K562 (cell line): Measurements from ENCODE around the gene PHLDB1. TPM values are rescaled to one million over a fixed set of nuclear protein-coding genes. Genes with fewer than 3 reads are reported as not detected.
A peak's percentile ranks its signal among the peaks of the same experiment; 100 is the strongest.

Experiments used
- BCOR ChIP-seq: fragments of 450-650 bp; IDR thresholded peaks from 2 replicates; pipeline ENCODE4 v1.6.1; 2016
- ZBTB34 ChIP-seq: fragments of 250-450 bp; sonication (Bioruptor Pico); IDR thresholded peaks from 2 replicates; pipeline ENCODE4 v1.8.0; 2021; ENCODE audit warnings: mild to moderate bottlenecking, moderate library complexity
- ZFP91 ChIP-seq: sonication (generic); formaldehyde crosslinking; IDR thresholded peaks from 2 replicates; pipeline ENCODE4 v1.8.0; 2022; ENCODE audit warnings: mild to moderate bottlenecking, missing genetic modification reagents
- ZNF507 ChIP-seq: conservative IDR thresholded peaks from 2 replicates; pipeline ENCODE4 v1.6.1; 2017; ENCODE audit warnings: missing genetic modification characterization, missing compliant biosample characterization
- ZNF75A ChIP-seq: fragments of 450-650 bp; formaldehyde crosslinking; IDR thresholded peaks from 2 replicates; pipeline ENCODE4 v1.4.0; 2020; ENCODE audit warnings: mild to moderate bottlenecking
- polyA plus RNA-seq, 8 experiments: library from polyadenylated mRNA; depleted of rRNA in 4 of 8; stranded (reverse) in 5 of 8; unstranded in 3 of 8; fragments of >200 nt; fragmentation: Nextera tagmentation in 2 of 8; fragmentation: Illumina TruSeq in 1 of 8; extraction: Ambion mirVana in 2 of 8; extraction: Trizol in 1 of 8; gene quantifications; 2 replicates each; pipeline versions ENCODE4 v1.2.1 to v1.2.3, GENCODE V29; 2011 to 2014; ENCODE audit warnings: inconsistent platforms in 1 of 8, missing spikeins in 1 of 8
- total RNA-seq, 7 experiments: library from RNA; depleted of rRNA in 6 of 7; stranded (reverse); fragments of >200 nt in 6 of 7; fragmentation: Illumina TruSeq in 2 of 7; extraction: Trizol in 2 of 7; gene quantifications; 2 replicates each; pipeline versions ENCODE4 v1.2.1 to v1.2.3, GENCODE V29; 2011 to 2021; ENCODE audit warnings: low replicate concordance in 1 of 7

PHLDB1 gene
- total and polyA plus RNA-seq, 9 of the 15 experiments (the other 6 are each of a cell fraction or from before 2014, with no cell fraction given) = 2.0 to 28.7 (median 16.2) TPM

- TF ChIP-seq ZBTB34 (CRISPR knock-in tag) = no peak
- TF ChIP-seq ZNF75A (CRISPR knock-in tag) = no peak
- no peak for TF ChIP-seq ZNF507 (tag)
- TF ChIP-seq BCOR = peak; percentile 77
- no peak for TF ChIP-seq ZFP91 (CRISPR knock-in tag)
Measured at GRCh38 chr11:118628861-118629549, 21.6 kb downstream of the PHLDB1 start (continued).
